Vagina (tissue), 2 donors: Measurements from ENCODE around the gene KCNJ1.

ENCODE experiments used
- CTCF ChIP-seq, 3 experiments: fragments of 450-650 bp in 2 of 3; fragments of 200-600 bp in 1 of 3; sonication (generic) in 1 of 3; IDR thresholded peaks; one replicate each; pipeline ENCODE4 v1.5.1; 2017 to 2019; ENCODE audit warnings: antibody characterized with exemption in 3 of 3, mild to moderate bottlenecking in 2 of 3, moderate library complexity in 2 of 3
- POLR2A ChIP-seq, 2 donors: fragments of 450-650 bp; IDR thresholded peaks; one replicate each; pipeline ENCODE4 v1.6.1; 2017; ENCODE audit warnings: antibody characterized with exemption in 2 of 2, mild to moderate bottlenecking in 2 of 2, moderate library complexity in 2 of 2
- POLR2AphosphoS5 ChIP-seq, 2 donors: sonication (generic); formaldehyde crosslinking; IDR thresholded peaks; one replicate each; pipeline ENCODE4 v1.9.0; 2017; ENCODE audit warnings: antibody characterized with exemption in 2 of 2, mild to moderate bottlenecking in 2 of 2, low read depth in 1 of 2; ENCODE audit not compliant: insufficient read depth in 1 of 2

- TF ChIP-seq CTCF (IDR thresholded peaks at IDR 0.05) (no peak), POLR2A (IDR thresholded peaks at IDR 0.05) (no peak), POLR2AphosphoS5 (IDR thresholded peaks at IDR 0.05; ENCODE audit: insufficient read depth in 1 of 2, low read depth in 1 of 2) (no peak)
Measured at GRCh38 chr11:128871168-128871610, 4.1 kb upstream of the KCNJ1 start.
